Activated T-helper 9 cell treated with anti-CD3 and anti-CD28 coated beads, Interleukin-2, amount 50 U/mL, for 16 hours (primary cell): ENCODE measurements around the gene TMEM183A.
"Not testable (repeated sequence)": the region's sequence is repeated elsewhere in the genome, so short reads cannot be mapped to it uniquely, and the experiment has no call there.

Experiments
- DNase-seq: peaks from one replicate; pipeline ENCODE4 v3.0.0-alpha.2; 2020; ENCODE audit warnings: low read depth

Gene TMEM183A

GRCh38 chr1:203006948-203007871 is at the start of gene TMEM183A:
TSS of gene TMEM183A (plus strand) at chr1:203007374. CDS start at chr1:203007466, 92 bp downstream.
- DNase-seq, result peak; percentile 89

- peak; percentile 91 for DNase-seq
These were observed 49.2 kb upstream of the TMEM183A start, which contains the start of gene ADIPOR1 for GRCh38 chr1:202957733-202958543. TSS of gene ADIPOR1 (minus strand) at chr1:202958312. CDS start at chr1:202951070, 7,242 bp downstream.

- no peak for DNase-seq
These were observed 48.5 kb upstream of the TMEM183A start for GRCh38 chr1:202958544-202959275.

- DNase-seq, result no peak
These were observed 47.9 kb upstream of the TMEM183A start for GRCh38 chr1:202959276-202959620.

GRCh38 chr1:202961220-202961880 is 45.8 kb upstream of the TMEM183A start:
- no peak for DNase-seq

GRCh38 chr1:202964791-202965410 is 42.3 kb upstream of the TMEM183A start:
- no peak for DNase-seq

GRCh38 chr1:202965422-202965821 is 41.8 kb upstream of the TMEM183A start:
- DNase-seq, result no peak

GRCh38 chr1:202966006-202966898 is 40.9 kb upstream of the TMEM183A start:
- DNase-seq, result no peak

- no peak for DNase-seq
These were observed 39.4 kb upstream of the TMEM183A start for GRCh38 chr1:202967684-202968281.

GRCh38 chr1:202968351-202968750 is 38.8 kb upstream of the TMEM183A start:
- DNase-seq, result no peak

- DNase-seq, result no peak
These were observed 38.3 kb upstream of the TMEM183A start for GRCh38 chr1:202968895-202969295.

GRCh38 chr1:202972046-202972445 is 35.1 kb upstream of the TMEM183A start:
- no peak for DNase-seq

GRCh38 chr1:202974856-202975255 is 32.3 kb upstream of the TMEM183A start:
- DNase-seq, result no peak

GRCh38 chr1:202976633-202977032 is 30.5 kb upstream of the TMEM183A start:
- no peak for DNase-seq

GRCh38 chr1:202979459-202979858 is 27.7 kb upstream of the TMEM183A start:
- no peak for DNase-seq

GRCh38 chr1:202981939-202982338 is 25.2 kb upstream of the TMEM183A start:
- no peak for DNase-seq

GRCh38 chr1:202982715-202983430 is 24.3 kb upstream of the TMEM183A start:
- DNase-seq, result no peak

- not testable (repeated sequence) for DNase-seq
These were observed 21.1 kb upstream of the TMEM183A start for GRCh38 chr1:202986120-202986519.

- DNase-seq, result no peak
These were observed 19.9 kb upstream of the TMEM183A start for GRCh38 chr1:202987255-202987654.
